GM12865 (cell line): ENCODE data around the gene SFTPB.
A peak's percentile ranks its signal among the peaks of the same experiment; 100 is the strongest.
"Not testable (repeated sequence)": the region's sequence is repeated elsewhere in the genome, so short reads cannot be mapped to it uniquely, and the experiment has no call there.

Source experiments
- DNase-seq: peaks from one replicate; pipeline ENCODE4 v3.0.0; 2010; ENCODE audit warnings: low read depth
- H3K4me3 ChIP-seq: 2 replicates; pipeline ENCODE4 v1.5.1; 2011; ENCODE audit warnings: mild to moderate bottlenecking, low read depth, low read length, control low read depth
- TF ChIP-seq, protein P1 (sequence below): IDR thresholded peaks from 2 replicates; pipeline ENCODE4 v1.5.1; 2011; ENCODE audit warnings: low read length, control low read depth, low read depth, inconsistent platforms; ENCODE audit not compliant: insufficient read depth; ENCODE audit errors: missing control alignments

The SFTPB gene

GRCh38 chr2:85615413-85615728 lies 52.6 kb downstream of the SFTPB start:
- TF ChIP-seq, protein P1, sequence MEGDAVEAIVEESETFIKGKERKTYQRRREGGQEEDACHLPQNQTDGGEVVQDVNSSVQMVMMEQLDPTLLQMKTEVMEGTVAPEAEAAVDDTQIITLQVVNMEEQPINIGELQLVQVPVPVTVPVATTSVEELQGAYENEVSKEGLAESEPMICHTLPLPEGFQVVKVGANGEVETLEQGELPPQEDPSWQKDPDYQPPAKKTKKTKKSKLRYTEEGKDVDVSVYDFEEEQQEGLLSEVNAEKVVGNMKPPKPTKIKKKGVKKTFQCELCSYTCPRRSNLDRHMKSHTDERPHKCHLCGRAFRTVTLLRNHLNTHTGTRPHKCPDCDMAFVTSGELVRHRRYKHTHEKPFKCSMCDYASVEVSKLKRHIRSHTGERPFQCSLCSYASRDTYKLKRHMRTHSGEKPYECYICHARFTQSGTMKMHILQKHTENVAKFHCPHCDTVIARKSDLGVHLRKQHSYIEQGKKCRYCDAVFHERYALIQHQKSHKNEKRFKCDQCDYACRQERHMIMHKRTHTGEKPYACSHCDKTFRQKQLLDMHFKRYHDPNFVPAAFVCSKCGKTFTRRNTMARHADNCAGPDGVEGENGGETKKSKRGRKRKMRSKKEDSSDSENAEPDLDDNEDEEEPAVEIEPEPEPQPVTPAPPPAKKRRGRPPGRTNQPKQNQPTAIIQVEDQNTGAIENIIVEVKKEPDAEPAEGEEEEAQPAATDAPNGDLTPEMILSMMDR, result no peak
- H3K4me3 ChIP-seq, result peak overlapping the region; percentile 85; the same call in 1 of the 2 replicates
- DNase-seq, result no peak

DNA sequence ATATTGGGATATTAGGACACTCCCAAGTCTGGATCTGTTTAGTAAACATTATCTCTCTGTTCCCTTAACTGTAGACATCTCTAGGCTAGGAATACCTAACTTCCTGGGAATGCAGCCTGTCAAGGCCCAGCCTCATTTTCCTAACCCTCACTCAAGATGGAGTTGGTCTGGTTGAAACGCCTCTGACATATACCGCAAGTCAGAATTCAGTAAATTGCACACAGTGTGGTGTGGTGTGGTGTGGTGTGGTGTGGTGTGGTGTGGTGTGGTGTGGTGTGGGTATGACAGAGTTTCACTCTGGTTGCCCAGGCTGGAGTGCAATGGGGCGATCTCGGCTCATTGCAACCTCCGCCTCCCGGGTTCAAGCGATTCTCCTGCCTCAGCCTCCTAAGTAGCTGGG lies 53.2 kb downstream of the SFTPB start:
- H3K4me3 ChIP-seq, DNase-seq: not testable (repeated sequence)

DNA sequence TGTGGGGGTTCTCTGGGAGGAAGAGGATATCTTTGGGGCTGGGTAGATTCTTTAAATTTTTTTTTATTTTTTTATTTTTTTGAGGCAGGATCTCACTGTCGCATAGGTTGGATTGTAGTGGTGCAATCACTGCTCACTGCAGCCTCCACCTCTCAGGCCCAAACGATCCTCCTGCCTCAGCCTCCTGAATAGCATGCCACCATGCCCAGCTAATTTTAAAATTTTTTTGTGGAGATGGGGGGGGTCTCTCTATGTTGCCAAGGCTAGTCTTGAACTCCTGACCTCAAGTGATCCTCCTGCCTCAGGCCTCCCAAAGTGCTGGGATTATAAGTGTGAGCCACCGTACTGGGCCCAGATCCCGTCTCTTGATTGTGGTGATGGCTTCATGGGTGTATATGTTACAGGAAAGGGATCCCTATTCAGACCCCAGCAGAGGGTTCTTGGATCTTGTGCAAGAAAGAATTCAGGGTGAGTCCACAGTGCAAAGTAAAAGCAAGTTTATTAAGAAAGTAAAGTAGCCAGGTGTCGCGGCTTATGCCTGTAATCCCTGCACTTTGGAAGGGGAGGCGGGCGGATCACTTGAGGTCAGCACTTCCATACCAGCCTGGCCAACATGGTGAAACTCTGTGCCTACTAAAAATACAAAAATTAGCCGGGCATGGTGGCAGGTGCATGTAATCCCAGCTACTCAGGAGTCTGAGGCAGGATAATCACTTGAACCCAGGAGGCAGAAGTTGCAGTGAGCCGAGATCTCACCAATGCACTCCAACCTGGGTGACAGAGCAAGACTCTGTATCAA lies 54.1 kb downstream of the SFTPB start:
- DNase-seq, result no peak
- H3K4me3 ChIP-seq, result no peak overlapping the region
- TF ChIP-seq, protein P1, result no peak

GRCh38 chr2:85611705-85612587 lies 56.1 kb downstream of the SFTPB start, which contains the start of gene C2orf68:
TSS of gene C2orf68 (minus strand) at chr2:85612066. CDS start at chr2:85611984, 82 bp downstream.
- TF ChIP-seq, protein P1, result no peak
- H3K4me3 ChIP-seq, result peak within 1 kb of the TSS; percentile 90
- peak; percentile 94 for DNase-seq

DNA sequence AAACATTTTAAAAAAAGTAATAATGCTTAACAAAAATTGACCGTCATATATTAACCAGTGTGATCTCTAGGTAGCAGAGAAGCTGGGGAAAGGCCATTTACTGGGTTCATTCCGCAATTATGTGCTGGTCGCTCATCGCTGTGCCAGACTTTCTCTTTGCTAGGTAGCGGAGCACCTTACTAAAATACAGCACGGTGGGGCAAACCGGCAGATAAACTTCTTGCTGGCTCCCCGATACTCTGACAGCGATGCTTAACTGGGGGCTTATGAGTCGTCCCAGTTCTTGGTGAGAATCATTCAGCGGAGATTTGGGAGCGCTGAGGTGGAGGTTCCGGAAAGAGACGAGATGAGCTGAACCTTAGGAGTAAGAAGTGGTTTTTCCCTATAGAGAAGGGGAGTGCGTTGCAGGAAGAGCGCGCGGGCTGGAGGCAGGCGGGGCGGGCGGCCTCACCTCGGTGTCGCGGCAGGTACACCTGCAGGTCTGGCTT lies 56.7 kb downstream of the SFTPB start:
- peak overlapping the region; percentile 90 for H3K4me3 ChIP-seq
- TF ChIP-seq, protein P1, result no peak
- peak; percentile 18 for DNase-seq
